ENCODE results near the gene HUNK.

The HUNK gene

DNA sequence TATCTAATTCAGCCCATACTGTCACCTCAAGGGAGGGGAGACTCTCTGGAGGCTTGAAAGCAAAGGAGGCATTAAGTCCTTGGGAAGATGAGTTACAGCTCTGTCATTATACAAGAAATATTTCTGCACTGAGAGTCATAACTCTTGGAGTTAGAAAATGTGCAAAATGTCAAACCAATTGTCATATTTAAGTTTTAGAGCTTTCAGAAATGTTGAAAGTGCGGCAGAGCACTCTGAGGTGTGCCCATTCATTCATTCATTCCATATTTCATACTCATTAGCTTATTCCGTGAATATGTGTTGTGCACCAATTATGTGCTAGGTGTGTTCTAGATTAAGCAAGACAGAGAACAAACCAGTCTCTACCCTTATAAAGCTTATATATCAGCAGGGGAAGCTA lies 87.1 kb downstream of the HUNK start:
- no peak for DNase-seq (ENCODE audit: low read depth in 2 of 2)

DNA sequence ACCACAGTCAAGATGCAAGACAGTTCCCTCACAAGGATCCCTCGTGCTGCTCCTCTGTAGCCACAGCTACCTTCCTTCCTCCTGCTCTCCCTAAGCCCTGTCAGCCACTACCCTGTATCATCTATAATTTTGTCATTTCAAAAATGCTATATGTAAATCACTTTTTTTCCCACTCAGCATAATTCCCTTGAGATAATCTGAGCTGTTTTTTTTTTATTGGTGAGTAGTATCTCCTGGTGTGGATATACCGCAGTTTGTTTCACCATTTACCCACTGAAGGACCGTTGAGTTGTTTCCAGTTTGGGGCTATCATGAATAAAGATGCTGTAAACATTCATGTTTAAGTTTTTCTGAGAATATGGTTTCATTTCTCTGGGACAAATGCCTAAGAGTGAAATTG lies 88.2 kb downstream of the HUNK start:
- no peak for DNase-seq (ENCODE audit: low read depth in 2 of 2)

DNA sequence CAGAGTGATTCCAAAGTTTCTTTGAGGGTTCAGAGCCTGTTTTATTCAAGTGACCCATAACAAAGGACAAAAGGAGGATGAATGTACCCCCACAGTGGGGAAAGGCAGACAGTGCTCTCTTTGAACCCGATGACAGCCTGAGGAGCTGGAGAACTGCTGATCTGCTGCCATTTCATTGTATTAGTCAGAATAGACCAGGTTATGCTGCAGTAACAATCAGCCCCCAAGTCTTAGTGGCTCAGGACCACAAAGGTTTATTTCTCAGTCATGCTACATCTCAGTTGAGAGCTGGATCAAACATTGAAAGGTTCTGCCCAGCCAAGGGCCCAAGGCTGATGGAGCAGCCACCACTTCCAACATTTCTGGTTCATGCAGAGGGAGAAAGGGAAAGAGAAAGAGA lies 88.9 kb downstream of the HUNK start:
- DNase-seq (ENCODE audit: low read depth in 2 of 2) = no peak

DNA sequence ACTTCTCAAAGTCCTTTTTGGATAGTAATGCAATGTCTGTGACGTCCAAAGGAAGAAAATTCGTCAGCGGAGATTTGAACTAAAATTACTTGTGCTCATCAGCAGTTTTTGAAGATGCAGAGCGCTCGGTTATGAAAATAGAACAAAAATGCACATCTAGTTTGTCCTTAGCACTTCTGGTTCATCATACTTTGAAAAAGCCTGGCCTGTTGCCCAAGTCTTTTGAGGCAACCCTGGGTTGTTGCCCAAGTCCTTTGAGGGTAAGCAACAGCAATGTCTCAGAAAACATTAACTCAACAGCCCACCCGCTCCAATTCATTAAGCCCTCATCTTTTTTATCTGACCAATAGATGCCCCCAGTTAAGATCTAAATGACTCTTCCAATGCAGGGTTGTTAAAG lies 91.9 kb downstream of the HUNK start:
- DNase-seq (ENCODE audit: low read depth in 2 of 2) = no peak

DNA sequence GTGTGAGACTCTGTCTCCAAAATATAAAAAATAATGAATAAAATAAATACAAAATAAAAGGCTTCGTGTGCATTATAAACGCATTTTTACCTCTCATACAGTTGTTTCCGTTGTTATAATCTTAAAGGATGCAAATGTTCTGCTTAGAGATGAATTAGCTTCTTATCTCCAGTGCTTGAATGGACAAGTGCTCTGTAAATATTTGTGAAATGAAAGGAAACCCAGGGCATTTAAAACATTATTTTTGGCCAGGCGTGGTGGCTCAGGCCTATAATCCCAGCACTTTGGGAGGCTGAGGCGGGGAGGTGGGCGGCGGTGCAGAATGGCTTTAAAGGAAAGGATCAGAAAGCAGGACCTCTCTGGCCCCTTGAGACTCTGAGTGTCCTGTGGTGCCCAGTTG lies 94.5 kb downstream of the HUNK start:
- no peak for DNase-seq (ENCODE audit: low read depth in 2 of 2)

DNA sequence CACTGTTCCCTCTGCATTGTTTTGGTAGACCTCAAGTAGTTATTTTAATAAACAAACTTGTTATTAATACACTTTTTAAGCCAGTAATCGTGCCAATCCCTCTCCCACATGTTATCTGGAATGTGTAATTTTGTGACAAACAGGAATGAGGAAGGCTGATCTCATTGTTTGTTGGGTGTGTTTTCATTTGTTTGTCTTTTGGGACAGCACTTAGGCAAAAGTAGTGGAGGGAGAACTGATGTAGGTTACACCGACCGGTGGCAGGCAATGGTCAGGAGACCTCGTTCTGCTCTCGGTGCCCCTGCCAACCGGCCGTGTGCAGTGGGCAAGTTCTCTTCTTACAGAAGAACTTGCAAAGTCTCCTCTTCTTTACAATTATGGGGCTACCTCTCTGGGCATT lies 99.8 kb downstream of the HUNK start:
- no peak for DNase-seq (ENCODE audit: low read depth in 2 of 2)

DNA sequence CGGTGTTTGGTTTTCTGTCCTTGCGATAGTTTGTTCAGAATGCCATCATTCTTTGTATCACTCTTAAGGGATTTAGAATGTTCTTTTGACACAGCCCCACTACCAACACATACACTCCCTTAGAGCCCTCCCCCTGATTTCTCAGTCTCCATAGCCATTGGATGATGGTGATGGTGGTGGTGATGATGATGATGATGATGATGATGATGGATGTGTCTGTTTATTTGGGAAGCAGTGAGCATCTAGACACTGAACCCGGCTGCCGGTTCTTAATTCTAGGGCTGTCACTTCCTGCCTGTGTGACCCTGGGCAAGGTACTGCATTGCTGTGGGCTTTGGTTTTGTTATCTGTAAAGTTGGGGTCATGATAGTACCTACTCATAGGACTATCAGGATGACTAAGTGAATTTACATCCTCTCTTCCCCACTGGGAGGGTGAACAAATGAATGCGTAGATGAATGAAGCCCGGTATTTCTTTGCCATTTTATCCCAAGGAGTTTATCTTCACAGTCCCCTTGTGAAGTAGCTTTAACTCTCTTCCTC lies 100.7 kb downstream of the HUNK start:
- no peak for DNase-seq (ENCODE audit: low read depth in 2 of 2)

DNA sequence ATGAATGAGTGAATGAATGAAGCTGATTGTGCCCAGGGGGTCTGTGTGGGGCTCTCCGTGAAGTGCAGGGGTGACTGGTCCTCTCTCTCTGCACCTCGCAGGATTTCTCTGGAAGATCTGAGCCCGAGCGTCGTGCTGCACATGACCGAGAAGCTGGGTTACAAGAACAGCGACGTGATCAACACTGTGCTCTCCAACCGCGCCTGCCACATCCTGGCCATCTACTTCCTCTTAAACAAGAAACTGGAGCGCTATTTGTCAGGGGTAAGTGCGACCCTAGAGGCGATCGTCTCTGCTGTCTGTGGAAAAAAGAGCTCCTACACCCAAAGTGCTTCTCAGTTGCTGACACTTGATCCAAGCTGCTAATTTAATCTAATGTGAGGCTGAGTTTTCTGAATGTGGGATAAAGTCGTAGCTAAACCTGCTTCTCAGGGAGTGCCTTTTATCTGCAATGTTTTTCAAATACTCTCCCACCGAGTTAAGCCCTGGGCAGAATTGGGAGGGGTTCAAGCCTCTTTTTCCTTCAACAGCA lies 101.7 kb downstream of the HUNK start:
- no peak for DNase-seq (ENCODE audit: low read depth in 2 of 2)

DNA sequence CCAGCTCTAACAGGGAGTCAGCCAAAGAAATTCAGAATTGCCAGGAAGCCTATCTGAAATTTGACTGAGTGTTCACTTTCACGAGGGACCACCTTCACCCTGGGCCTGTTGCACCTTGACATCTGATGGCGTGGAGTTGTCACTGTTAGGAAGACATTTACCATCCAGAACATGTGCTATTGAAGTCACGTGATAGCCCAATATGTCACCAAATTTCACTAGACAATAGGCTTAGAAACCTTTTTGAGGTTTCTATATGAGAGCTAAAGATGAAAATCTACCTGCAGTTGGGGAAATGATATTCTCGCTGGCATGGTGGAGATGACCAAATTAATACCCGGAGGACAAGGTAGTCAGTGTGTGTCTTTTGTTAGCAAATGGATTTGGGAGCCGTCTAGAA lies 102.7 kb downstream of the HUNK start:
- no peak for DNase-seq (ENCODE audit: low read depth in 2 of 2)

DNA sequence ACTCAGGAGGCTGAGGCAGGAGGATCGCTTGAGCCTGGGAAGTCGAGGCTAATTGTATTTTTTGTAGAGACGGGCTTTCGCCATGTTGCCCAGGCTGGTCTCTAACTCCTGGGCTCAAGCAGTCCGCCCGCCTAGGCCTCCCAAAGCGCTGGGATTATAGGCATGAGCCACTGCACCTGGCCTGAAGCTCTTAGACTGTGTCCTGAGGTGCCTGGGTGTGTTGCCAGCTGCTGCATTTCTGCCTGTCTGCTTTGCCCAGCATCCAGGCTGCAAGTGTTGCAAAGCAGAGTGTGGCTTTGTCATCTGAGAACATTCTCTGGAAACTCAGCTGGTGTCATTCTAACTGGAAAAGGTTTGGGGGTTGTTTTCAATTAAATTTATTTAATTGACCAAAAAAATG lies 105.0 kb downstream of the HUNK start:
- DNase-seq (ENCODE audit: low read depth in 2 of 2) = no peak

DNA sequence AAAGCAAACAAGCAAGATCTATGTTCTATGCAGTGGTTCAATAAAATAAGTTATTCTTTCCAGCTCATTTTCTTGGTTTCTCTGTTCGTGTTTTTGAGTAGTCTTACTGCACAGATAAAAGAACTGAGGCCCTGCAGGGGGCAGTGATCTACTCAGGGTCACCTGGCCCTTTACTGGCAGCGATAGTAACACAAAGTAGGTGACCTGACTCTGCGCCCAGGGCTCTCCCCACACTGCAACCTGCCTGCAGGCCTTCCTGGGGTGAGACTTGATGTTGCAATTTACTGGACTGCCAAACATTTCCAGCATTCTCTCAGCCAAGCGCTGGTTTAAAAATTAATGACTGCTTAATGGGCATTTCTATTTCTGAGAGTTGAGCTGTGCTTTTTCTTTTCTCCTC lies 110.3 kb downstream of the HUNK start:
- no peak for DNase-seq (ENCODE audit: low read depth in 2 of 2)

DNA sequence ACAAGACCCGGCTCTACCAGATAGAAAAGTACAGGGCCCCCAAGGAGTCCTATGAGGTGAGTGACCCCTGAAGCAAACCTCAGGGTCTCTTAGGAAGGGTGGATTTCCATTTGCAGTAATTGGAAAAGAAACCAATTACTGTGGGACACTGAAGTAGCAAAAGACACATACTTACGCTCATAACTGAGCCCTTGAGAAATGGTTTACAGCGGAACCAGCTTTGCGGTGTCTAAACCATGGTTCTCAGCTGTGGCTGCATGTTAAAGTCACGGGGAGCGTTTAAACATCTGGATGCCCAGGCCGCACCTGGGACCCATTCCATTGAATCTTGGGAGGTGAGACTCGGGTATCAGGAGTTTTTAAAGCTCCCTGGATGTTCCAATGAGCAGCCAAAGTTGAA lies 110.7 kb downstream of the HUNK start:
- DNase-seq (ENCODE audit: low read depth in 2 of 2) = no peak

DNA sequence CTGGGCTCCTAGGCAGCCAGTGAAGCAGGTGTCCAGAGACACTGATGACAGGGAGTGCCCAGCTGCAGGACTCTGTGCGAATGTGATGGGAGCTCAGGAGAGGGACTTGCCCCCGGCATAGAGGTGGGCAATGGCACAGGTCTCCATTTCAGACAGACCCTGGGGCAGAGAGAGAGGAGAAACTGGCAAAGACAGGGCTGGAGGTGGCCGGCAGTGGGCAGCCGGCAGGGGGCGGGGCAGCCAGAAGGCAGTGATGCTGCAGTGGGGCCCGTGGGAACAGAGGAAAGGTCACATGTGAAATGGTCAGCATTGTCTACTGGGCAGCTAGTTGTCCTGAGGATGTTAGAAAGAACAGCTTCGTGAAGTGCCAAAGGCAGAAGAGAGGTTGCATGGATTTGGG lies 112.6 kb downstream of the HUNK start:
- DNase-seq (ENCODE audit: low read depth in 2 of 2) = no peak

DNA sequence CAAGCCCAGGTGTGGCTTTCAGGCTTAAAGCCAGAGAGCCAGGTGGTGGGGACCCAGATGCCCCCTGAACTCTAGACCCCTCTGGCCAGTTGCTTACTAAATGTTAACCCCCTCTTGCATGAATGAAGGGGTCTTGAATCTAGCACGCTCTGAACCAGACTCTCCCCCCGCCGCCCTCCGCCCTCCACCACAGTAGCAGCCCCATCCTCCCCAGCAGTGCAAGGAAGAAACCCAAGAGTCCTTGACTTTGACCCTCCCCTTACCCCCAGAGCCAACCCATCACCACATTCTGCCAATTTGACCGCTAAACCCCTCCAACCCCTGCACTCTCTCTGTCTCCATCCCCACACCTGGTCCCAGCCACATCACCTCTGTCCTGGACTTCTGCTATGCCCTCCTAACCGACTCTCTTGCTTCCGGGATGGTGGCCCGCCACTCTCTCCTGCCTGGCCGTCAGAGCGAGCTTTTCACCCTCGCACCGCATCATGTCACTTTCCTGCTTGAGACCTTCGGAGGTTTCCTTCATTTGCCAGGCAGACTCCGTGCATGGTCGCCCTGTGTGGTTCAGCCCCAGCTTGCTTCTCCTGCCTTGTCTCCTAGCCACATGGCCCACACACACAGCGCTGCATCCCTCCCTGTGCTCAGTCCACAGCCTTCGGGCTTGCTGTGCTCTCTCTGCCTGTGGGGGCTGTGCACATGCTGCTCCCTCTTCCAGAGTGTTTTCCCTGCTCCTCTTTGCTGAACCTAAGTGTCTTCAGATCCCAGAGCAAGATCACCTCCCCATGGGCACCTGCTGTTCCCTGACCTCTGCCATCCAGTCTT lies 113.4 kb downstream of the HUNK start:
- DNase-seq (ENCODE audit: low read depth in 2 of 2) = no peak

DNA sequence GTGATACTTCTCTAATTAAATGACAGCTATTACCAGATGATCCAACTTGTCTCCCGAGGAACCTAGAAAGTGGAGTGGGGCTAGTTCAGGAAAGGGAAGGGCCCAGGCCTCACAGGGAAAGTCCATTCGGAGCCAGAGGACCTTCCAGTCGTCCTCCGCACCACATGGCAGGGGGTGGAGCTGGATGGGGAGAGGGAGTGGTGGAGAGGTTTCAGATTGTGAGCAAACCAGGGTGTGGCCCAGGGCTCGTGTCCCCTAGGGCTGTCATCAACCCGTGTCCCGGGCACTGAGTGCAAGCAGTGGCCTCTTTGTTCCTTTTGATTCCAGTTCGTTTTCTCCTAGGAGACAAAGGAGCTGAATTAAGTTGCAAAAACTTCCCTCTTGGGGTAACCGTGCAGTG lies 114.9 kb downstream of the HUNK start:
- no peak for DNase-seq (ENCODE audit: low read depth in 2 of 2)

DNA sequence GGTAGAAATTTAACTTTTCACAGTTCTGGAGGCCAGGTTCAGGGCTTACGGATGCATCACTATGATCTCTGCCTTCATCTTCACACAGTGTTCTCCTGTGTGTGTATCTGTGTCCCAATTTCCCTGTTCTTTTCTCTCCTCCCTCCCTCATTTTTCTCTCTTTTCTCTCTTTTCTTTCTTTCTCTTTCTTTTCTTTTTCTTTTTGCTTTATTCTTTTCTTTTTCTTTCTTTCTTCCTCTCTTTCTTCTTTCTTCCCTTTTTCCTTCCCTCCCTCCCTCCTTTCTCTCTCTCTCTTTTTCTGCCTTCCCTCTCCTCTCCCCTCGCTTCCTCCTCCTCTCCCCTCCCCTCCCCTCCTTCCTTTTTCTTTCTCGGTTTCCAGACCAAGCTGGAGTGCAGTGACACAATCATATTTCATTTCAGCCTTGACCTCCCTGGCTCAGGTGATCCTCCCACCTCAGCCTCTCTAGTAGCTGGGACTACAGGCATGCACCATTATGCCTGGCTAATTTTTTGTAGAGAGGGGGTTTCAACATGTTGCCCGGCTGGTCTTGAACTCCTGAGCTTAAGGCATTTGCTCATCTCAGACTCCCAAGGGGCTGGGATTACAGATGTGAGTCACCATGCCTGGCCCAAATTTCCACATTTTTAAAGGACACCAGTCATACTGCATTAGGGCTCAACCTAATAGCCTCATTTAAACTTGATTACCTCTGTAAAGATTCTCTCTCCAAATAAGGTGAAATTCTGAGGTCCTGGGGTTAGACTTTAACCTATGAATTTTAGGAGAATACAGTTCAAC lies 115.9 kb downstream of the HUNK start:
- DNase-seq (ENCODE audit: low read depth in 2 of 2) = no peak

DNA sequence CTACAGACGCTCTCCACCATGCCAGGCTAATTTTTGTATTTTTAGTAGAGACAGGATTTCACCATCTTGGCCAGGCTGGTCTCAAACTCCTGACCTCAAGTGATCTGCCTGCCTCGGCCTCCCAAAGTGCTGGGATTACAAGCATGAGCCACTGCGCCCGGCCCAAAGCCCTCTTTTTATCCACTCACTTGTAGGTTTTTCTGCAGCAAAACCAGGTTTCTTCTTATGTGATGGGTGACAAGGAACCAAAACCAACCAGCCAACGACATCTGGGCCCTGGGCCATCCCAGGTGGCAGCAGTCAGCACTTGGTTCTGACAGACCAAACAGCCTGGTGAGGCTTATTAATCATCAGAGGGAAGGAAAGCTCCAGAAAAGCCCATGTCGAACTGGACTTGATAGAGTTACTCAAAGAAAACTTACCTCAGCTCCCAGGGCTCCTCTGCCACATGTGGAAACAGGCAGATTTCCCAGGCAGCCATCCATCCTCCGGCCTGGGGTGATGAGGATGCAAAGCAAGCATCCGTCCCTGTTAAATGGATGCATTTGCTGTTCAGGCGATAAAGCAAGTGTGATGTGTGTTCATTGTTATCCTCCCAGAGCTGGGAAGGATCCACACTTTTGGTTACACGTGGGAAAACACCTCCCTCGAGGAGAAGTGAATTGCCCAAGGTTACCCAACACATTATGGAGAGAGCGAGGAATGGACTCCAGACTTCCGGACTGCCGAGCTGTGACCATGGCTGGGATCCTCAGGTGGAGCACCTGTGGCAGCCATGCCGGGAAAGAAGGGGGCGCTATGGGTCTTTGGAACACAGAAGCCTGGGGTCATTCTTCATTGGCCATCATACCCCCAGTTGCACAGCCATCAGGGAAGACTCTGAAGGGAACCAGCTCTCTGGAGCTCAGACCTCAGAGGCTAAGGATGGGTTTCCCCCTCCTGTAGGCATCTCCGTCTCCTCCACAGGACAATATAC lies 118.8 kb downstream of the HUNK start:
- no peak for DNase-seq (ENCODE audit: low read depth in 2 of 2)

DNA sequence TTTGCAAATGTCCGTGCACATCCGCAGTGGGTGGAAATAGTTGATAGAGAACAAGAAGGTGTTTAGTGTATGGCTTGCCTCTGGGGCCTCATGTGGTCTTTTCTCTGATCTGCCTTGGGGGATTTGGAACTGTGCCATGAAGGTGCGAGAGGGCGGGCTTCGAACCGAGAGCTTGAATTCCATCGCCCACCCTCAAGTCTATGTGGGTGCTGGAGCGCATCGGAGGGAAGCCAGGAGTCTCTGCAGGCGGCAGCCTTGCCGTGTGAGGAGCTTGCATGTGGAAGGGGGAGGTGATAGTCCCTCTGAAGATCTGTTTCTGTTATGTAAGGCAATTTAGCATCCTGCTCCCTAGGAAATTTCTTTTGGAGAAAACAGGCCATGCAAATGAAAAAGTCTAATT lies 119.6 kb downstream of the HUNK start:
- DNase-seq (ENCODE audit: low read depth in 2 of 2) = no peak

DNA sequence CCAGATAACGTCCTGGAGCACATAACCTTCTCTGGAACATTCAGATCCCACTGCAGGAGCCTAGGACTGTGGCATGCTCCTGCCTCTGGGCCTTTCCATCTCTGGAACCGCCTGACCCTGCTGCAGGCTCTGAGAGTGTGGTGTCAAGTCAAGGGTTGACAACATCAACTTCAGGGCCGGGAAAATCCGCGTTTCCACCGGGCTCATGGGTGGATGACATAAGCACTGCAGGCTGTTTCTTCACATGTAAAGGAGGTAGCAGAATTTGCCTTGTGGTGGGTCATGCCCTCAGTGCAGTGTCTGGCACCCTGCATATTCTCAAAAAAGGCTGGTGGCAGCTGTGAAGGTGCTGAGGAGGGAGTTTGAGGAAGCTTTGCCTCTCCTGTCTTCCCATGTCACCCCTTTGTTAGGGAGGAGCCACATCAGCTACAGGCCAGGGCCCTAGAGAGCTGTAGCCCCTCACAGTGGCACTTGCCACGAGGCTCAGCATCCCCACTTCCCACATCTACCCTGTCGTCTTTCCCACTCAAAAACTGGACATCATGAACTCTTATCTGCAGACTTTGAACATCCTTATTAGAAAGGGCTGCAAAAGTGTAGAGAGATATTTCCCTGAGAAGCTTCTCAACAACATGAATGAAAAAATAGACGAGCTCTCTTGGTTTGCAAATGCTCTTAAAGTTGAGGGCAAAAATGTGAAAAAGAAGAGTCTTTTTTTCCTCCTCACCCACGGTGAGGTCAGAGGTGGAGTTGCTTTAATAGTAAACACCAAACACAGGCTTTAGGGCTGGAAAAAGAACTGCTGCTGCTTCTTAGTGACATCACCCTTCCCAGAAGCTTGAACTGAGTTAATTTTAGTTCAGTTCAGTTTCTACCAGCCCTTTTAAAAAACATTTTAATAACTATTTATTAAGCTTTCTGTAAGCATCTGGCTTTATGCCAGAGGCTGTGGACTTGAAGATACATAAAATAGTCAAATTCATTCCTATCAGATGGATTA lies 121.3 kb downstream of the HUNK start:
- no peak for DNase-seq (ENCODE audit: low read depth in 2 of 2)

DNA sequence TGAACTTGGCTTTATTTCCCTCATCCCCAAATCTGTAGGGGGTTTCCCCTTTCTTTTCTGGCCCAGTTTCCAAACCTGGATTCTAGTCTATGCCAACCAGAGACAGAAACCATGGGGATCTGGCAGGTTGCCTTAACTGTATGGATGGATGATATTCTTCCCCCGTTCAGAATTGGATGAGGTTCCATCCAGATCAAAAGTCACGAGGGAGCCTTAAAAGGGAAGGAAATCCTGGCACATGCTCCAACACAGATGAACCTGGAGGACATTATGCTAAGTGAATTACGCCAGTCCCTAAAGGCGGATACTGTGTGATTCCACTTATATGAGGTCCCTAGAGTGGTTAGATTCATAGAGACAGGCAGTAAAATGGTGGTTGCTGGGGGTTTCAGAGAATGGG lies 124.4 kb downstream of the HUNK start:
- DNase-seq (ENCODE audit: low read depth in 2 of 2) = no peak

Data from stimulated activated CD8-positive, alpha-beta memory T cell treated with anti-CD3 and anti-CD28 coated beads, Interleukin-7, amount 100 ng/mL, for 1 hour (primary cell).